Measurements from ENCODE around the gene RAPGEF6.

DNA sequence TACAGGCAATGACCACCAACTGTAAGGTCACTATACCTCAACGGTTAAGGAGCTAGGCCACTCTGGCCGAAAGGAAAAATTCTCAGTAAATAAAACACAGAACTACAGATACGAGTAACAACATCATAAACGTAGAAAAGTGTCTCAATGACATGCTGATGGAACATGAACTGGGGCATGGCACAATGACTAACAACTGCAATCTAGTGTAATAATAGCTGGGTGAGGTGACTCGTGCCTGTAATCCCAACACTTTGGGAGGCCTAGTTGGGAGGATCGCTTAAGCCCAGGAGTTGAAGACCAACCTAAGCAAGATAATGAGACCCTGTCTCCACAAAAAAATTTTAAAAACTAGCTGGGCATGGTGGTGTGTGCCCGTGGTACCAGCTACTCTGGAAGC lies 9.8 kb upstream of the RAPGEF6 start:
- no peak for TF ChIP-seq POLR2AphosphoS5 (IDR thresholded peaks at IDR 0.05)
- TF ChIP-seq, protein P1, sequence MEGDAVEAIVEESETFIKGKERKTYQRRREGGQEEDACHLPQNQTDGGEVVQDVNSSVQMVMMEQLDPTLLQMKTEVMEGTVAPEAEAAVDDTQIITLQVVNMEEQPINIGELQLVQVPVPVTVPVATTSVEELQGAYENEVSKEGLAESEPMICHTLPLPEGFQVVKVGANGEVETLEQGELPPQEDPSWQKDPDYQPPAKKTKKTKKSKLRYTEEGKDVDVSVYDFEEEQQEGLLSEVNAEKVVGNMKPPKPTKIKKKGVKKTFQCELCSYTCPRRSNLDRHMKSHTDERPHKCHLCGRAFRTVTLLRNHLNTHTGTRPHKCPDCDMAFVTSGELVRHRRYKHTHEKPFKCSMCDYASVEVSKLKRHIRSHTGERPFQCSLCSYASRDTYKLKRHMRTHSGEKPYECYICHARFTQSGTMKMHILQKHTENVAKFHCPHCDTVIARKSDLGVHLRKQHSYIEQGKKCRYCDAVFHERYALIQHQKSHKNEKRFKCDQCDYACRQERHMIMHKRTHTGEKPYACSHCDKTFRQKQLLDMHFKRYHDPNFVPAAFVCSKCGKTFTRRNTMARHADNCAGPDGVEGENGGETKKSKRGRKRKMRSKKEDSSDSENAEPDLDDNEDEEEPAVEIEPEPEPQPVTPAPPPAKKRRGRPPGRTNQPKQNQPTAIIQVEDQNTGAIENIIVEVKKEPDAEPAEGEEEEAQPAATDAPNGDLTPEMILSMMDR (IDR thresholded peaks at IDR 0.05), result no peak
- no peak for TF ChIP-seq POLR2A (IDR thresholded peaks at IDR 0.05)
